ENCODE measurements around the gene VMO1.
"Not testable (repeated sequence)": the region's sequence is repeated elsewhere in the genome, so short reads cannot be mapped to it uniquely, and the experiment has no call there.

The VMO1 gene, protein sequence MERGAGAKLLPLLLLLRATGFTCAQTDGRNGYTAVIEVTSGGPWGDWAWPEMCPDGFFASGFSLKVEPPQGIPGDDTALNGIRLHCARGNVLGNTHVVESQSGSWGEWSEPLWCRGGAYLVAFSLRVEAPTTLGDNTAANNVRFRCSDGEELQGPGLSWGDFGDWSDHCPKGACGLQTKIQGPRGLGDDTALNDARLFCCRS

GRCh38 chr17:4786106-4786511, at the start of gene VMO1:
VMO1 (minus strand) TSS chr17:4786364; CDS start chr17:4786352, 12 bp downstream.
- no peak for FAIRE-seq

DNA sequence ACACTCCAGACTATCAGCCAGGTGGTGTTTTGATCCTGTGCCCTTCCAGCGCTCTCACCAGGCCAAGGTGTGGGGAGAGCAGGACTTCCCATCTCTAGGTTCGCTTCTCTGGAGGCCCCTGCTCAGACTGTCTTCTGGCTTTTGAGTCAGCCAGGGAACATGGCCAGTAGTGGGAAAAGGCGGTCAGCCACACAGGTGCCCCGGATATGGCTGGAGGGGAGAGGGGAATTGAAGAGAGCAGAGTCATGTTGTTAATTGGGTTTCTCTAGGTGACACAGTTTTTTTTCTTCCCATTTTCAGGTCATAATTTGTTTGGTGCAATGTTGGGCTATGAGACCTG, 48.5 kb upstream of the VMO1 start:
- no peak for FAIRE-seq

- FAIRE-seq, result no peak
These were observed 47.9 kb upstream of the VMO1 start for GRCh38 chr17:4833941-4834680.

DNA sequence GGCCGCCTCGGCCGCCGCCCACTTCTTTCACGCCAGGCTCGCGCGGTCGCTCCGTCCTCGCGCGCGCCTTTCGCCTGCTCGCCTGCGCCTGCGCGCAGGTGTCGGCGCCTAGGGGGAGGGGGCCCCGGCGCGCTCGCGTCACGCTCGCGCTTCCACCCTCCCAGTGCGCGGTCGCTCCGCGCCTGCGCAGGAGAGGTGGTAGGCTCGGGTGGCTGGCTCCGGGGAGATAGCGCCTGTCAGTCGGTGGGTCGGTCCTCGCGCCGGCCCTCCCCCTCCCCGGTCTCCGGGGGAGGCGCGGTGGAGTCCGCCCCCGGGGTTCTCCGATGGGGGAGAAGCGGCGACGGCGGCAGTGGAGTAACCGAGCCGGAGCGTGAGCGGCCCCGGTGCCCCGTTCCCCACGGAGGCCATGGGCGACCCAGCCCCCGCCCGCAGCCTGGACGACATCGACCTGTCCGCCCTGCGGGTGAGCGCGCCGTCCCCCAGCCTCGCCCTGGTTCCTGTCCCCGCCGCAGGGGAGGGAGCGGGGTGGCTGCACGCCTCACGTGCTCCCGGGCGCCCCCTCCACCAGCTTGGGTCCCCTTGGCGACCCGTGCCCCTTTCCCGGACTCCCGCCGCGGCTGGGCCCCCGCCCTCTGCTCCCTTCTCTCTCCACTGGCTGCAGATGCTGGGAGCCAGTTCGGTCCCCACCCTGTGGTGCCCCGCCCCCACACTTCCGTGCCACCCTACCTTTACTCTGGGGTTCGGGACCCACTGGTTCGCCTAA, 47.2 kb upstream of the VMO1 start, which contains the start of gene MINK1:
Gene MINK1, plus strand, starts transcription at position 163 of the 763 bp plus-strand sequence. Its CDS starts 244 bp downstream, at position 407.
- FAIRE-seq, result no peak

- FAIRE-seq, result not testable (repeated sequence)
These were observed 46.6 kb upstream of the VMO1 start for GRCh38 chr17:4832829-4833177.

DNA sequence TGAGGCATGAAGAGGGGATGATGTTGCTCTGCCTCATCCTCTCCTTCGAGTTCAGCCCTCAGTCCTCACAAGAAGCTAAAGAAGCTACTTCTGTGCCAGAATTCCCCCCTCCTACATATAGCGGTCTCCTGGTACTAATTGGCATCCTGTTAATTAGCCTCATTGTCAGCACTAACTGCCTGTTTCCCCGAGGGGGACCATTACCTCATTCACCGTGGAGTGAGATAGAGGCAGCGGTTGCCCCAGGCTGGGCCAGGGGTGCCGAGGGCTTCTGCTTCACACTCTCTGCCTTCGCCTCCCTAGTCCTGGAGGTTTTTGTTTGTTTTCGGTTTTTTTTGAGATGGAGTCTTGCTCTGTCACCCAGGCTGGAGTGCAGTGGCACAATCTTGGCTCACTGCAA, 41.2 kb upstream of the VMO1 start:
- FAIRE-seq, result no peak

DNA sequence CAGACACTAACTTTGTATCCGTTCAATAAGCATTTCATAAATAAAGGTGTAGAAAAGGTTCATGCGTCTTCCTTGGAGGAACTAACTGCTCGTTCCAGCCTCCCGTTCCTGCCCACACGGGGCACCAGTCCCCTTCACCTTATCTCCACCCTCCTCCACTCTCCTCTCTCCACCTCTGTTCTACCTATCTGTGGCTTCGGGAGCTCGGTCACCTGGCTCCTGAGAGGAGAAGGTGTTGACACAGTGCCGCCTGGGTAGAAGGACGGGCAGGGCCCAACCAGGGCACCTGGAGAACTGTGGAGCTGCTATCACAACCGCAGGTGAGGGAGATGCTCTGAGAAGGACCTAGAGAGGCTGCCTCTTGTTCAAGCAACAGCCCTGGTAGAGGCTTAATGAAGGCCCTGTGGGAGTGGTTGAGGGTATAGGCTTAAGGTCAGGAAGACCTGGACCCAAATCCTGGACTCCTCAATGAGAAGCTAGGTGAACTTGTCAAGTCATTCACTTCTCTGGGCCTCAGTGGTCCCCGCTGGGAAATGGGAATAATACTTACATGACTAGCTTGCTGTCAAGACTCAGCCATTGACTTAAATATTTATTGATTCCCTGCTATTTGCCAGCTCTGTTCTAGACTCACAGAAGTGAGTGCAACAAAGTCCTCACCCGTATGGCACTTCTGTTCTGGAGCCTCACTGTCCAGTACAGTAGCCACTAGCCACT, 37.4 kb upstream of the VMO1 start:
- no peak for FAIRE-seq

- no peak for FAIRE-seq
These were observed 36.7 kb upstream of the VMO1 start for GRCh38 chr17:4822835-4823234.

- FAIRE-seq, result no peak
These were observed 32.1 kb upstream of the VMO1 start for GRCh38 chr17:4818276-4818675.

- FAIRE-seq, result no peak
These were observed 30.7 kb upstream of the VMO1 start for GRCh38 chr17:4816826-4817225.

GRCh38 chr17:4815043-4815675, 29.0 kb upstream of the VMO1 start:
- no peak for FAIRE-seq

DNA sequence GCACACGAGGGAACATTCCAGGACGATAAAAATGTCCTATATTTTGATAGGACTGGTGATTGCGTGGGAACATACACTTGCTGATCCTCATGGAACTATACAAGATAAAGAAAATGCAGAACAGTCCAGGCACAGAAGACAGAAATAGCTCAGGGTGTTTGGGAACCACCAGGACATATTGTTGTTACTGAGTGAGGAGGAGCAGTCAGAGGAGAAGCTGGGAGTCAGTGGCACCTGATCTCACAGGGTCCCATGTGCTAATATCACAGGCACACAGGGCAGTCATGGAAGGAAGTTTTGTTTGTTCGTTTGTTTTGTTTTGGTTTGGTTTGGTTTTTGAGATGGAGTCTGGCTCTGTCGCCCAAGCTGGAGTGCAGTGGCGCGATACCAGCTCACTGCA, 26.5 kb upstream of the VMO1 start:
- FAIRE-seq, result no peak

DNA sequence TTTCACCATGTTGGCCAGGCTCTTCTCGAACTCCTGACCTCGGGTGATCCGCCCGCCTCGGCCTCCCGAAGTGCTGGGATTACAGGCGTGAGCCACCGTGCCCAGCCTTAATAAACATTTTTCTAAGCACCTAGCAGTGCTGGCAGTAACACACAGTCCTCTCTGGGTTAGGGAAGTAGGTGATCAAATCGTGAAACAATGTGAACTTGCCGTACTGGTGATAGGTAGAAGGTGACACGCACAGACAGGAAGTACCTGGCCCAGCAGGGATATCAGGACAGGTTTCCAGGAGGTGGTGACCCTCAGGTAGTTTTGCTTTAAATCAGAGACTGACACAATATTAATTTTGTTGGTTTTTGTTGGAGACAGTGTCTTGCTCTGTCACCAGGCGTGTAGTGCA, 25.3 kb upstream of the VMO1 start:
- FAIRE-seq, result no peak

DNA sequence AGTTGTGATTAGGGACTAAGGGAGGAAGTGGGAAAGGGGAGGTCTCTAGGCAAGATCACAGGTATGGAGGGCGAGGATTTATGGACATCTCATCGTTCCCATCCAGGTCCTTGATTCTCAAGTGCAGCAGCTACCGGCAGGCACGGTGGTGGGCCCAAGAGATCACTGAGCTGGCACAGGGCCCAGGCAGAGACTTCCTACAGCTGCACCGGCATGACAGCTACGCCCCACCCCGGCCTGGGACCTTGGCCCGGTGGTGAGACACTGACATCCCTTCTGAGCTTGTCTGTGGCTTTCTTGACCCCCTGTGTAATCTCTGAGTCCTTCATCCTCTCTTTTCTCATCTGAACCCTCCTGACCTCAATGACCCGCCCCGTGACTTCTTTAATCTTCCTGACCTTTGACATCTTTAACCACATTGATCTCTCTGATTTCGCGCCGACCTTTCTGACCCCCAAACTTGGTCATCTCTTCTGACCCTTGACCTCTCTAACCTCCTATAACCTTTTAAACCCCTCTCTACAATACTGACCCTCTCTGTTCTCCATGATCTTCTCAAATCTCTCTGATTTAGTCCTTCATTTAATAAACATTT, 24.6 kb upstream of the VMO1 start:
- FAIRE-seq, result no peak

- no peak for FAIRE-seq
These were observed 22.2 kb upstream of the VMO1 start for GRCh38 chr17:4808378-4808767.

GRCh38 chr17:4807605-4808377, 21.6 kb upstream of the VMO1 start:
- no peak for FAIRE-seq

- FAIRE-seq, result no peak
These were observed 20.8 kb upstream of the VMO1 start, which contains the start of gene PLD2 for GRCh38 chr17:4806777-4807604. PLD2 (plus strand) TSS chr17:4807152; CDS start chr17:4807773, 621 bp downstream.

DNA sequence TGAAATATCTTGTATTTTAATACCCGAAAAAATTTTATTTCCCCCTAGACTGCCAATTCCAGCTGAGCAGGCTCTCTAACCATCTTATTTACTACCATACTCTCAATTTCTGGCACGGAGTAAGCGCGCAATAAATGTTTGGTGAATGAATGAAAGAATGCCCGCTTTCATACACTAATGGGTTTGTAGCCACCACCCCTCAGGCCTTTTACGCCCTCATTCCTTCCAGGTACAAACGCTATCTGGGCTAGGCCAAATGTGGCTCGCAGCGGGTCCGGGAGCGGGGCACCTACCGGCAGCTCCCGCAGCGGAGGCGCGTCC, 20.3 kb upstream of the VMO1 start:
- no peak for FAIRE-seq

- no peak for FAIRE-seq
These were observed 16.1 kb upstream of the VMO1 start, which contains the start of gene C17orf114 for GRCh38 chr17:4802228-4802627. C17orf114 (minus strand) TSS chr17:4802328.

GRCh38 chr17:4800462-4801196, 14.5 kb upstream of the VMO1 start:
- no peak for FAIRE-seq
